Spleen (tissue), 7 donors: ENCODE results near the gene SUCNR1.

Experiments
- POLR2A ChIP-seq, 3 donors: fragments of 450-650 bp; IDR thresholded peaks; one replicate each; pipeline ENCODE4 v1.5.1; 2017; ENCODE audit warnings: antibody characterized with exemption in 3 of 3, mild to moderate bottlenecking in 1 of 3
- POLR2AphosphoS5 ChIP-seq, 3 donors: sonication (generic); formaldehyde crosslinking; IDR thresholded peaks; one replicate each; pipeline ENCODE4 v1.5.1; 2017; ENCODE audit warnings: antibody characterized with exemption in 3 of 3
- TF ChIP-seq, protein P1 (sequence below), 11 experiments: fragments of 200-600 bp in 7 of 11; fragments of 450-650 bp in 4 of 11; sonication (generic) in 4 of 11; IDR thresholded peaks in 8 of 11; conservative IDR thresholded peaks in 3 of 11; 1 replicate in 7 of 11; 2 replicates in 4 of 11; pipeline versions ENCODE4 v1.4.0 to v1.8.0; 2016 to 2021; ENCODE audit warnings: antibody characterized with exemption in 11 of 11, inconsistent platforms in 4 of 11, mild to moderate bottlenecking in 1 of 11
- donor health status: DM: no; HTN: no; CAD: no; lungs with moderate emphysema.
- donor health status: DM: no; HTN: no; CAD: no.
- donor health status: DM: no; HTN: no; CAD: no.

DNA sequence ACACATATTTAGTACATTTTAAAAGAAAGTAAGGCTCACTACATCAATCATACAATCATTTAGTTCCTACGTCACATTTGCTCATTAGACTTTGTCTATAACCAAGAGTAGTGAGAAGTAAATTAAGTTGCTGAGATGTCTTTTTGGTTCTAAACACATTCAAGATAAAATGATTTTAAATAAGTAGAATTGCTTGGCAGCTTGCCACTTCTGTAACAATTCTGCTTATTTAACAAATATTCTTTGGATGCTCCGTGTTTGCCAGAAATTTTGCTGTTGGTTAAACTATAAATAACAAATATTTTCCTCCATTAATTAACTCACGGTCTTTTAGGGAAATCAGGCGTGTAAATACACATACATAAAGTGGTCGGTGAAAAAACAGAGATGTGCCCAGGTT, 18.3 kb downstream of the SUCNR1 start:
- TF ChIP-seq, protein P1, sequence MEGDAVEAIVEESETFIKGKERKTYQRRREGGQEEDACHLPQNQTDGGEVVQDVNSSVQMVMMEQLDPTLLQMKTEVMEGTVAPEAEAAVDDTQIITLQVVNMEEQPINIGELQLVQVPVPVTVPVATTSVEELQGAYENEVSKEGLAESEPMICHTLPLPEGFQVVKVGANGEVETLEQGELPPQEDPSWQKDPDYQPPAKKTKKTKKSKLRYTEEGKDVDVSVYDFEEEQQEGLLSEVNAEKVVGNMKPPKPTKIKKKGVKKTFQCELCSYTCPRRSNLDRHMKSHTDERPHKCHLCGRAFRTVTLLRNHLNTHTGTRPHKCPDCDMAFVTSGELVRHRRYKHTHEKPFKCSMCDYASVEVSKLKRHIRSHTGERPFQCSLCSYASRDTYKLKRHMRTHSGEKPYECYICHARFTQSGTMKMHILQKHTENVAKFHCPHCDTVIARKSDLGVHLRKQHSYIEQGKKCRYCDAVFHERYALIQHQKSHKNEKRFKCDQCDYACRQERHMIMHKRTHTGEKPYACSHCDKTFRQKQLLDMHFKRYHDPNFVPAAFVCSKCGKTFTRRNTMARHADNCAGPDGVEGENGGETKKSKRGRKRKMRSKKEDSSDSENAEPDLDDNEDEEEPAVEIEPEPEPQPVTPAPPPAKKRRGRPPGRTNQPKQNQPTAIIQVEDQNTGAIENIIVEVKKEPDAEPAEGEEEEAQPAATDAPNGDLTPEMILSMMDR (IDR thresholded peaks at IDR 0.05 in 8 of 11, conservative IDR thresholded peaks at IDR 0.05 in 3 of 11) = no peak
- TF ChIP-seq POLR2AphosphoS5 (IDR thresholded peaks at IDR 0.05) = no peak
- TF ChIP-seq POLR2A (IDR thresholded peaks at IDR 0.05) = no peak
